ENCODE data around the gene STK35.

DNA sequence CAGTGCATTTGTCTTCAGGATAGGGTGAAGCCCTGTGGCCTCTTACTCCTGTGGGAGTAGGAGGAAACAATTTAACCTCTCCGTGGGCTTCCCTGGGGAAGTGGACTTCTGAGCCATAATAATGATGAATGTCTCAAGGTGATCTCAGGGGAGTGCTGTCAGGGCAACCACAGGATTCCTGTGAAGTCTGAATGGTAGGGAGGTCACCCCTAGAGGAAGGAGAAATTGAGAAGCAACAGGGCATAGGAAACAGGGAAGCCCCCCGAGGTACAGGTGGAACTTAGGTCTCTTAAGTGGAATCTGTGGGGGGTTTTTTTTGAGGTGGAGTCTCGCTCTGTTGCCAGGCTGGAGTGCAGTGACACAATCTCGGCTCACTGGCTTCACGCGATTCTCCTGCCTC is 26.9 kb downstream of the STK35 start:
- no peak for TF ChIP-seq SPI1 (IDR thresholded peaks at IDR 0.05; ENCODE audit: borderline replicate concordance, low read depth)
- TF ChIP-seq CTCF (IDR thresholded peaks at IDR 0.05; ENCODE audit: insufficient read depth, low read length): no peak
- no peak for TF ChIP-seq POLR2AphosphoS5 (IDR thresholded peaks at IDR 0.05; ENCODE audit: low read depth)

Data from HL-60 (cell line).